ENCODE measurements around the gene PICALM. TPM values are rescaled to one million over a fixed set of nuclear protein-coding genes. Genes with fewer than 3 reads are reported as not detected.

The PICALM gene
- total and polyA plus RNA-seq, 2 donors (not counting 1 experiment from before 2014, with no cell fraction given), result 48.4 to 165 TPM

DNA sequence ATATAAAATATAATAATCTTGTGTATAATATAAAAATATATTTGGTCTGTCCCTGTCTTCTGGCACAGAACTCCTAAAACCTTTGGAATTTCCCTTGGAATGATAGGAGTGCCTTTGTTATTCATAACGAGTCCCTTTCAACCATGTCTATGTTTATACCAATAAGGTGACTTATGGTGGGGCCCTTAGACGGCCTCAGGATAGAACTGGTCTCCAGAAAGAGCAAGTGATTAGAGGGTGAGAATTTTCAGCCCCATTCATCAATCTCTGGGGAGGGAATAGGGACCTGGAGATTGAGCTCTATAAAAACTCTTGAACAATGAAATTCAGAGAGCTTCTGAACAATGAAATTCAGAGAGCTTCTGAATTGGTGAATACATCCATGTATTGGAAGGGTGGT lies 18.4 kb upstream of the PICALM start:
- no peak for DNase-seq
- H3K4me1 ChIP-seq (ENCODE audit: control insufficient read depth in 2 of 2, insufficient read depth in 2 of 2, low read length in 2 of 2), result no peaks in the 10 kb centered on the region
- no peak for ATAC-seq (ENCODE audit: low read depth)
- Mint-ChIP-seq H3K4me1 (no peaks in the 10 kb centered on the region), H3K27me3 (no peaks in the 10 kb centered on the region), H3K9me3 (ENCODE audit: insufficient read depth) (no peaks in the 10 kb centered on the region), H3K27ac (no peak overlapping the region), H3K4me3 (no peak overlapping the region)
- H3K4me3 ChIP-seq (ENCODE audit: control extremely low read depth in 1 of 5, extremely low read depth in 1 of 5, insufficient read depth in 1 of 5, low read depth in 2 of 5, low read length in 4 of 5), result no peak overlapping the region
- no peaks in the 10 kb centered on the region for H4K20me1 ChIP-seq (ENCODE audit: control insufficient read depth, insufficient read depth, low read length, poor library complexity, severe bottlenecking)
- H3K79me2 ChIP-seq (ENCODE audit: control insufficient read depth, insufficient read depth, low read length), result no peaks in the 10 kb centered on the region
- WGBS (ENCODE audit: insufficient coverage), result no CpG with 5 or more reads among the region's 2 CpGs
- H3K27me3 ChIP-seq (replicated peaks in 1 of 4; ENCODE audit: control extremely low read depth in 1 of 4, control insufficient read depth in 3 of 4, insufficient read depth in 4 of 4, low read length in 3 of 4), result no peaks in the 10 kb centered on the region
- TF ChIP-seq, protein P1, sequence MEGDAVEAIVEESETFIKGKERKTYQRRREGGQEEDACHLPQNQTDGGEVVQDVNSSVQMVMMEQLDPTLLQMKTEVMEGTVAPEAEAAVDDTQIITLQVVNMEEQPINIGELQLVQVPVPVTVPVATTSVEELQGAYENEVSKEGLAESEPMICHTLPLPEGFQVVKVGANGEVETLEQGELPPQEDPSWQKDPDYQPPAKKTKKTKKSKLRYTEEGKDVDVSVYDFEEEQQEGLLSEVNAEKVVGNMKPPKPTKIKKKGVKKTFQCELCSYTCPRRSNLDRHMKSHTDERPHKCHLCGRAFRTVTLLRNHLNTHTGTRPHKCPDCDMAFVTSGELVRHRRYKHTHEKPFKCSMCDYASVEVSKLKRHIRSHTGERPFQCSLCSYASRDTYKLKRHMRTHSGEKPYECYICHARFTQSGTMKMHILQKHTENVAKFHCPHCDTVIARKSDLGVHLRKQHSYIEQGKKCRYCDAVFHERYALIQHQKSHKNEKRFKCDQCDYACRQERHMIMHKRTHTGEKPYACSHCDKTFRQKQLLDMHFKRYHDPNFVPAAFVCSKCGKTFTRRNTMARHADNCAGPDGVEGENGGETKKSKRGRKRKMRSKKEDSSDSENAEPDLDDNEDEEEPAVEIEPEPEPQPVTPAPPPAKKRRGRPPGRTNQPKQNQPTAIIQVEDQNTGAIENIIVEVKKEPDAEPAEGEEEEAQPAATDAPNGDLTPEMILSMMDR (IDR thresholded peaks at IDR 0.05), result no peak
- no peak for TF ChIP-seq EZH2 (IDR thresholded peaks at IDR 0.05; ENCODE audit: borderline replicate concordance, insufficient read depth, low read depth, low read length, poor library complexity, severe bottlenecking)
- intact Hi-C loops (cut with micrococcal nuclease), result no loop called here
- no peak overlapping the region for H3K9ac ChIP-seq (ENCODE audit: low read length)
- H3K36me3 ChIP-seq (replicated peaks in 1 of 2; ENCODE audit: control extremely low read depth in 1 of 2, control insufficient read depth in 1 of 2, extremely low read depth in 1 of 2, insufficient read depth in 2 of 2, low read length in 1 of 2), result no peaks in the 10 kb centered on the region
- peaks cover 0 to 1% (median 0%) of the 10 kb centered on the region in 3 donors for H3K9me3 ChIP-seq (ENCODE audit: control extremely low read depth in 1 of 3, control insufficient read depth in 2 of 3, insufficient read depth in 1 of 3, low read length in 2 of 3)
- H3K4me2 ChIP-seq (replicated peaks; ENCODE audit: low read depth, low read length, poor library complexity, severe bottlenecking), result no peak overlapping the region
- POLR2A ChIA-PET, result no interaction called here
- CTCF ChIA-PET, result interaction anchor here (0.8 kb wide), 1 partner anchor 22 kb away, joined by 3 read pairs; no protein-coding TSS in a partner anchor
- H2AFZ ChIP-seq (ENCODE audit: insufficient read depth, low read depth, low read length, poor library complexity, severe bottlenecking), result no peak overlapping the region
- no peak overlapping the region for H3K27ac ChIP-seq (ENCODE audit: low read length in 2 of 2)

DNA sequence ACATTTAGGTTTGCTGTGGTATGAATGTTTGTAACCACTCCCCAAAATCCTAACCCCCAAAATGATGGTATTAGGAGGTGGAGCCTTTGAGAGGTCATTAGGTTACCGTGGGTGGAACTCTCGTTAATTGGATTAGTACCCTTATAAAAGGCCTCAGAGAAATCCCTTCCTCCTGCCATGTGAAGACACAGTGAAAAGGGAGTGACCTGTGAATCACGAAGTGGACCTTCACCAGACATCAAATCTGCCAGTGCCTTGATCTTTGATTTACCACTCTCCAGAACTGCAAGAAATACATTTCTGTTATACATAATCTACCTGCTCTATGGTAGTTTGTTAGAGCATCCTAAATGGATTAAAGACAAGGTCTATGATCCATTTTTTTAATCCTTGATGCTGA lies 12.6 kb upstream of the PICALM start:
- intact Hi-C loops (cut with micrococcal nuclease), result no loop called here
- H3K4me2 ChIP-seq (replicated peaks; ENCODE audit: low read depth, low read length, poor library complexity, severe bottlenecking), result no peak overlapping the region
- ChIA-PET CTCF (no interaction called here), POLR2A (no interaction called here)
- Mint-ChIP-seq H3K9me3 (ENCODE audit: insufficient read depth) (no peaks in the 10 kb centered on the region), H3K27me3 (no peaks in the 10 kb centered on the region), H3K4me1 (no peaks in the 10 kb centered on the region), H3K27ac (no peak overlapping the region), H3K4me3 (no peak overlapping the region)
- no peak for DNase-seq
- H3K79me2 ChIP-seq (ENCODE audit: control insufficient read depth, insufficient read depth, low read length), result no peaks in the 10 kb centered on the region
- ATAC-seq (ENCODE audit: low read depth), result no peak
- no peaks in the 10 kb centered on the region for H3K27me3 ChIP-seq (replicated peaks in 1 of 4; ENCODE audit: control extremely low read depth in 1 of 4, control insufficient read depth in 3 of 4, insufficient read depth in 4 of 4, low read length in 3 of 4)
- 100% methylated on average over 1 of the region's 3 CpGs for WGBS (ENCODE audit: insufficient coverage)
- no peaks in the 10 kb centered on the region for H4K20me1 ChIP-seq (ENCODE audit: control insufficient read depth, insufficient read depth, low read length, poor library complexity, severe bottlenecking)
- no peak overlapping the region for H2AFZ ChIP-seq (ENCODE audit: insufficient read depth, low read depth, low read length, poor library complexity, severe bottlenecking)
- H3K27ac ChIP-seq (ENCODE audit: low read length in 2 of 2), result no peak overlapping the region
- no peak for TF ChIP-seq EZH2 (IDR thresholded peaks at IDR 0.05; ENCODE audit: borderline replicate concordance, insufficient read depth, low read depth, low read length, poor library complexity, severe bottlenecking)
- TF ChIP-seq, protein P1 (IDR thresholded peaks at IDR 0.05), result no peak
- H3K36me3 ChIP-seq (replicated peaks in 1 of 2; ENCODE audit: control extremely low read depth in 1 of 2, control insufficient read depth in 1 of 2, extremely low read depth in 1 of 2, insufficient read depth in 2 of 2, low read length in 1 of 2), result no peaks in the 10 kb centered on the region
- no peaks in the 10 kb centered on the region for H3K4me1 ChIP-seq (ENCODE audit: control insufficient read depth in 2 of 2, insufficient read depth in 2 of 2, low read length in 2 of 2)
- H3K9me3 ChIP-seq (ENCODE audit: control extremely low read depth in 1 of 3, control insufficient read depth in 2 of 3, insufficient read depth in 1 of 3, low read length in 2 of 3), result peaks cover 0 to 1% (median 0%) of the 10 kb centered on the region in 3 donors
- no peak overlapping the region for H3K9ac ChIP-seq (ENCODE audit: low read length)
- no peak overlapping the region for H3K4me3 ChIP-seq (ENCODE audit: control extremely low read depth in 1 of 5, extremely low read depth in 1 of 5, insufficient read depth in 1 of 5, low read depth in 2 of 5, low read length in 4 of 5)

All from B cell (primary cell).